Fibroblast of skin of abdomen (primary cell): ENCODE results near the gene PLA2G4D.
"Not testable (repeated sequence)": the region's sequence is repeated elsewhere in the genome, so short reads cannot be mapped to it uniquely, and the experiment has no call there.

Source experiments
- DNase-seq: peaks from one replicate; pipeline ENCODE4 v3.0.0-alpha.2; 2013

Gene PLA2G4D

DNA sequence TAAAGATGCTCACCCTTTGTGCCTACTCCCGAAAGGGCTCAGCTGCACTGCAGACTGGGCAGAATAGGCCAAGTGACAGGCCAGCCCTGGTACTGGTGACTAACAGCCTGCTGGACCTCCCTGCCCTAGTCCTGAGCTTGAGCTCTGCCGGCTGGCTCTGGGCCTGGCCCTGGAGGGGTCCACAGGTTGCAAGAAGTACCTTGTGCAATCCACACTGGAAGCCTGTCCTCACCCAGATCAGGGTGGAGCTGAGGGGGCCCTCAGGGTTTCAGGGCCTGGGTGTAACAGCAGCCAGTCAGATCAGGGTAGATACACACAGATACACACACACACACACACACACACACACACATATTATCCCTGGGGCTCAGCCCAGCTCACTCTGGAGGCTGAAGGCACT, 27.3 kb upstream of the PLA2G4D start:
- DNase-seq = no peak

DNA sequence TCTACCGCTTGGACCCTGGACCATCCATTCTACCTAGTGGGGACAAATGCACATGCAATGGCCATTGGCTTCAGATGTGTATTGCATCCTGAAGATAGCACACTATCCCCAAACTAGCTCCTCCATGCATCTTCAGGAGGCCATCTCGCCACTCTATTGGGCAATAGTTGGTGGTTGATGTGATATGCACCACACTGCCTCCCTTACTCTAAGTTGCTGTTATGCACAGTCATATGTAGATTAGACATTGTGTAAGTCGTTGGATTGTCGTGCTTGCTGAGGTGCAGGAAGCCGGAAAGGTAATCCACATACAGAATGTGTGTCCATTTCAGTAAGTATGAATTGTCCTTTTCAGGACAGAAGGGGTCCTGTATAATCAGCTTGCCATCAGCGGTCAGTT, 26.7 kb upstream of the PLA2G4D start:
- DNase-seq = no peak

DNA sequence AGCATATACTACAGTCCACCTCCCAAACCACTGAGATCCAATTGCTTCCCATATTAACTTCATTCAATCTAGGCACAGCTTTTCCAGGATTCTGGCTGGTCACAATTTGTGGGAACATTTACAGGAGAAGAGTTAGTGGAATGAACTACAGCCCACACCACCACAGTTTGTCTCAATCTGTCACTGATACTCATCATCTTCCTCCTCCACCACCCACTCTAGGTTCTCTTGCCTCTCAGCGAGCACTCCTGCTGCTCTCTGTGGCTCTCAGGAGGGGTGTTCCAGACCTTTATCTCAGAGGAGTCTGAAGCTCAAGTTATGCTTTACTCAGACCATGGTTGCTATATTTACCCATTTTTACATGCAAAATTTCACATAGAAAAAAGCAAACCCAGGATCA, 25.9 kb upstream of the PLA2G4D start:
- no peak for DNase-seq

DNA sequence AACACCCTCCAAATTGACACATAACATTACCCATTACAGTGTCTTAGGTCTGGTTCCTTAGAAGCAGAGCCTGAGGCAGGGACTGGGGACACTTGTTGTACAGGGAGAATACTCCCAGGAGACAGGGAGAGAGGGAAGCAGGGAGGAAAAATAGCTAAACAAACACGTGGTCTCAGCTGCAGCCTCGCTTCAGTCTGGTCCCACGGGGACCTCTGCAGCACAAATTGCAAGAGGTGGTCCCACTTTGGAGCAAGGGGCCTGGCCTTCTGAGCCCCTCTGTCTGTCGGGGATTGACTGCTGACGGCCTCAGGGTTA, 25.0 kb upstream of the PLA2G4D start:
- DNase-seq = no peak

DNA sequence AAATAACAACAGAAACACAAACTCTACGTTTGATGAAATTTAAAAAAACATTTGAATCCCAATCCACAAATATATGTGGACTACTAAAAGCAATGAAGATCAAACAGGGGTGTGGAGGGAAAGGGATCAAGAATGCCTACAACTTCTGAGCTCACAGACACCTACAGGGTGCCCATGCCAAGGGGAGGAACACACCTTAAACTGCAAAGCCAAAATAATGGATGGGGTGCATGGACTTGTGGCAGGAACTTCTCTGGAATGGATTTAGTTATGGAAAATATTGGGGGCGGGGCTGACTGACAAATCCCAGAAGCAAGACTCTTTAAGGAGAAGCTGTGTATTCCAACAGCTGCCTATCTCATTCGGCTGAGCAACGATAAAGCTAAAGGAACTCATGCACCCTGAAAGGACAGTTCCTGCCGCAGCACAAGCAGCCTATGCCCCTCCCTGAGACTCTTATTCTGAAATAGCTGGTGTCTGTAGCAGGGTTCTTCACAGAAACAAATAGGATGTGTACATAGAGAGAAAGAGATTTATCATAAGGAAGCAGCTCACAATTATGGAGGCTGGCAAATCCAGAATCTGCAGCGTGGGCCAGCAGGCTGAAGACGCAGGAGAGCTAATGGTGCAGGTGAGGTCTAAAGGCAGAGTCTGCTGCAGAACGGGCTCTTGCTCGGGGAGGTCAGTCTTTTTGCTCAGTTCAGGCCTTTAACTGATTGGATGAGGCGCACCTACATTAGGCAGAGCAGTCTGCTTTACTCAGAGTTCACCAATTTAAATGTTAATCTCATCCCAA, 24.5 kb upstream of the PLA2G4D start:
- DNase-seq = no peak

DNA sequence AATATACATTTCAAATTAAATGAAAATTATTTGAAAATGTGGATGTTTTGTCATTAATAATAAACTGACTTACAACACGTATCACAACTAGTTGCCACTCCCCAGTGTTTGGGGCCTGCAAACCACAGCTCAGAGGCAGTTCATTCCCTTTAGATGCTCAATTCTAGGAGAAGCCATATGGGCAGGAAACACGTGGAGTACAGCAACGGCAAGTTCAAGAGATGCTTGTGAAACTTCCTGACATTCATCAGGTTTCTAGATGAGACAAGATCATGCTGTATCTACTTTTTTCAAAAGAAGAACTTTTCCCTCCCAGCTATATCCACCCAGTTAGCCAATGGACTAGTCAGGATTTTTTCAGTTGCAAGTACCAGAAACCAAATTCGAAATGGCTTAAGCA, 17.6 kb upstream of the PLA2G4D start:
- no peak for DNase-seq

DNA sequence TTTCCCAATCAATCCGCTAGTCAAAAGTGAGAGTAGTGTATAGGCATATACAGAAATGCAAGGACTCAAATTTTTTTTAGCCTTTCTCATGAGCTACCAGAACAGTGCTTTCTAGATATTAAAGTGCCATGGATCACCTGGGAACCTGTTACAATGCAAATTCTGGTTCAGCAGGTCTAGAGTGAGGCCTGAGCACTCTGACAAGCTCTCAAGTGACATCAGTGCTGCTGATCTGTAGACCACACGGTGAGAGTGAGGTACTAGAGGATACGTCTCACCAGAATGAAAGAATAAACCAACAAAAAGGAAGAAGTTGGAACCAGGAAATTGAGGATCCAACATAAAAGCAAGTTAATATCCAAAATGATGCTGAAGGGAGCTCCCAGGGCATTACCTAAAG, 16.0 kb upstream of the PLA2G4D start:
- DNase-seq = no peak

DNA sequence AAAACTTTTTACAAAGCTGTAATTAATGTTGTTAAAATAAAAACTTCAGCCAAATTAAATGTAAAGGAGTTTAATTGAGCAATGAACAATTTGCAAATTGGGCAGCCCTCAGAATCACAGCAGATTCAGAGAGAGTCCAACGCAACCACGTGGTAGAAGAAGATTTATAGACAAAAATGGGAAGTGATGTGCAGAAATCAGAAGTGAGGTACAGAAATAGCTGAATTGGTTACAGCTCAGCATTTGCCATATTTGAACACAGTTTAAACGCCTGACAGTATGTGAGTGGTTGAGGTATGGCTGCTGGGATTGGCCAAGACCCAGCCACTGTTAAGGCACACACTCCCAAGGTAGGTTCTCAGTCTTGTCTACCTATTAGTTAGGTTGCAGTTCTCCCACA, 14.4 kb upstream of the PLA2G4D start:
- no peak for DNase-seq

DNA sequence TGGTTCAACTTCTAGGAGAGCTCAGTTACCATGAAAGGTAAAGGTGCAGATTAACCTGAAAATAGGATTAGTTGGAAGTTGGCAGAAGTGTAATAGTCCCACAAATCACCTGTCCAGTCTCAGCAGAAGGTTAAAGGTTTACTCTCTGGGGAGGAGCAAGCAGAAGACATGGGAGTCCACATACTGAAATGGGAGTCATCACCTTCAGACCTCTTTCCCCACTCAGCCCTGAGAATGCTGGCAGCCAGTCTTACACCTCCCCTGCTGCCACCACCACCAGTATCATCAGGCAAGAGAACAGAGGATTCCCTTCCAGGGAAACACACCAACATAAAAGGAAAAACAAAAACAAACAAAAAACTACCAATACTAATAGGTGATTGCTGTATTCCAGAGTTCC, 13.8 kb upstream of the PLA2G4D start:
- no peak for DNase-seq

DNA sequence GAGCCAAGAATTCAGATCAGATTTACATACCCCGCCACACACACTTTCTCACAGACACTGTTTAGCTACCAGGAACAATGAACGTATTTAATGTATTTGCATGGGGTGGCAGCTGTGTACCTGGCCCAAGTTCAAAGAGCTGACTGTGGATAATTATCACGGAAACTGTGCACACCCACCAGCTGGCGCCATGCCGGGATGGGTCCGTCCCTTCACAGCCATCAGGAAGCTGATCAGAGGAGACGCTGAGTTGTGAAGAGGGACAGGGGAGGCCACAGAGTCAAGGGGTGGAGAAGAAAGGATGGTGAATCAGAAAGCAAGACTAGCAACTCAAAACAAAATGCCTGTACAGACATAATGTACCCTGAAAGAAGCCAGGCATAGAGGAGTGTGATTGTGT, 13.1 kb upstream of the PLA2G4D start:
- DNase-seq = no peak

DNA sequence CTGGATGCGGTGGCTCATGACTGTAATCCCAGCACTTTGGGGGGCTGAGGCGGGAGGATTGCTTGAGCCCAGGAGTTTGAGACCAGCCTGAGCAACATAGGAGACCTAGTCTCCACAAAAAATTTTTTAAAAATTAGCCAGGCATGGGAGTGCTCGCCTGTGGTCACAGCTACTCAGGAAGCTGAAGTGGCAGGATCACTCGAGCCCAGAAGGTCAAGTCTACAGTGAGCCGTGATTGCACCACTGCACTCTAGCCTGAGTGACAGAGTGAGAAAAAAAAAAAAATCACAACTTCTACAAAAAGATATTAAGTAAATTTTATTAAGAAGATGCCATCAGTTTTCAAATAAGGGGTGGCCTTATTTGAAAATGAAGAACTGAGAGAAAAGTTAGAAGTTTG, 11.9 kb upstream of the PLA2G4D start:
- no peak for DNase-seq

DNA sequence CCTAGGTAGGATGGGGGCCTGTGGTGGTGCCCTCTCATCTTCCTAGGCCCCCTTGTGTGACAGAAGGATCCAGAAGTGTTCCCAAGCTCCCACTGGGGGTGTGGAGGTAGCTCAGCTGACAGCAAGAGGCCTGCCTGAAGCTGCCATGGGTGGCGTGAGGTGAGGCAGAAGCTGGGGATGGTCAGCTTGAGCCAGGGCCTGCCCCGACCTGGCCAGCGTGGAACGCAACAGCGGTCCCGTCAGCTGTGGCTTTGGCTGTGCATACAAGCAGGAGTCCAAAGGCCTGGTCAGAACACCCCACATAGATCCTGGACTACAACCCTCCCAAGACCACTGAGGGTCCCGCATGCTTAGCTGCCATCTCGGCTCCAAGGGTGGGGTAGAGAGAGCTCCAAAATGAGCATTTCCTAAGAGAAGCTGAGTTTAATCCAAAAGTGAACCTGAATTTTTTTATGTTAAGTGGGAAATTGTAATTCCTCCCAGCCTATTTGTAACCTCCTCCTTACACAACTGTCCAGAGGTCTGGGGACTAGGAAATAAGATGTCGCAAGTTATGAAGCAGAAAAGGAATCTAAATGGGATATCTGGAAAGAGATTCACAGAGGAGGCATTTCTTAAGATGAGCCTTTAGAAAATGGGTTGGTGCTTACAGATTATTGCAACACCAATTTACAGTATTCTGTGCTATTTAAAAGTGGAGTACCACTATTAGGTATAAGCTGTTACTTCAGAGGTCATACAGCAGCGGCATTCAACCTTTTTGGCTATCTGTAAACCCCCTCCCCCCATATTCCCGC, 9.9 kb upstream of the PLA2G4D start:
- DNase-seq = peak; percentile 35

DNA sequence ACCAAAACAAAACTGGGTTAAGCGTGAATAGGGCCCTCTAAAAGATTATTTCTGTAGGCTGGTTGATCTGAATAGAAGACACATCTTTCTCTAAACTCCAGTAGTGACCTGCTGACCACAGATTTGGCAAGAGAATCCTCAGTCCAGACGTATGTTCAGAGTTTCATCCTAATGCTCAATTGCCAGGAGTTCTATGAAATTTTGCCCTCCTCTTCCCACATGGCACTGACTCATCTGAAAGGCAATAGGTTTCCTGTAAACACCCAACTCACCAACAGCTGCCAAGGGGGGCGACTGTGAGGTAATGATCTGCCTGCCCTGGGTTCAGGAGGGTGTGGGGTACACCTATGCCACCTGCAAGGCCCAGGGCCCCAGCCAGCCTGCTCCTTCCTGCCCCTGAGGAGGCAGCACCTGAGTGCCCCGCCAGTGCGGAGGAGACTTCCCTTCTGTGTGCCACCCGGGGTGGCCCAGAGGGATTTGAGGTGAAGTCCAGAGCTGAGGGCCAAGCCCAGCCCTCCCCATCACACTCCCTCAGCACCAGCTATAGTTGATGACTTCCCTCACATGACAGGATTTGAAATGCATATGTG, 8.4 kb upstream of the PLA2G4D start:
- peak; percentile 25 for DNase-seq

DNA sequence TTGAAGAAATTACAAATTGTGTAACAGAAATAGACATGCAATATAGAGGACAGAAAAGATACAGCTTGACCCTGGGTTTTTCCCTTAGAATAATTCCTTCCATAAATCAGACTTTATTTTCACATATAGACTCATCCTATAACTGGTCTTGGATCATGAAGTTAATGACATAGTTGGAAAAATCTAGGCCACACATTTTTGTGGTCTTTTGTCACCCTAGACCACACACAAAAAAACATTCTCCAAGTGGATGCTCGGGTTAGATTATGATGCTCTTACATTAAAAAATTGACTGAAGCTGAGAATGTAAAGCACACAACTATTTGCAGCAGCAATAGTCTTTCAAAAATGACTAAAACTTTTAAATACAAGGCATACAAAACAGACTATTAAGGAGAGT, 7.5 kb upstream of the PLA2G4D start:
- DNase-seq = peak; percentile 74

DNA sequence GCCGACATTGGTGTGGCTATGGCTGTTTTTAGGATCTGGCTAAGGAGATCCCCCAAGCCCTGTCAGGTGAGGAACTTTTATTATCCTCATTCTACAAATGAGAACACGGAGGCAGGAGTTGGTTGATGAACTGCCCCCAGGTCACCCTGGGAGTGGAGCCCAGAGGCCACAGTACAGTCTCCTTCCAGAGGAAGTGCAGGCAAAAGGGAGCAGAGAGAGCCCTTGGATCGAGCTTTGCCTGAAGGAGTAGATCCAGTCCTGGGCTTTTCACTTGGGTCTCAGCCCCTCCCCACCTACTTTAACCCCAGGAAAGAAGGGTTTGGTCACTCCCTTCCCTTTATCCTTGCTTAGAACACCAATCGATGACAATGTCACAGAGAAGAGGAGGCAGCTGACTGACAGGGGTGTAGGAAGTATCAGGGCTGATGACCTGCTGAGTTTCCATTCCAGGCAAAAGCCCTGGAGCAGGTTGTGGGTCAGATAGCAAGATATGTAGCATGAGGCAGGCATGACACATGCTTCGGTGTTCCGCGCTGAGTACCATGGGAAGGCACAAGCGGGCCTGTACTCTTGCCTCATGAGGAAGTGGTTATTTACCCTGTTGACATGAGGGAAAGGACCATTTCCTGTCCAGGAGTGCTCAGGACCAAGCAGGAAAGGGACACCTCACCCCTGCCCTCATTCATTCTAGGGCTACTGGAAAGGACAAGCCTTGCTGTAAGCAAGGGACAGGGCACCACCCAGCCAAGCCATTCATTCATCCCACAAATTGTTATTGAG, 5.8 kb upstream of the PLA2G4D start:
- DNase-seq = no peak

DNA sequence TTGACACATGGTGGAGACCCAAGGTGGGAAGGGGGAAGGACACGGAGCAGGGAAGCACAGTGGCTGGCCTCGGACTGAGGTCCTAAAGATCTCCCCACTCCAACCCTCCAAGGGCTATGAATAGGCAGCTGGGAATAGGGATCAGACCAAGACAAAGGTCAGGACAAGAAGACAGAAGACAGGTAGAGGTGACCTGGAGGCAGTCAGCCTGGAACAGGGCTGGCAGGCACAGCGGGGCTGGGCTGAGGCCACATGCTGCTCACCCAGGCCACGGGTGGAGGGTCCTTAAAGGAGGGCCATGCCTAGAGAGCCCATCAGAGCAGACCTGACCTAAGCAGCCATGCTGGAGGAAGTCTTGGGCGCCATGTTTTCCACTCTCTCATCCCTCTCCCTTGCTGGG, 2.7 kb upstream of the PLA2G4D start:
- no peak for DNase-seq

DNA sequence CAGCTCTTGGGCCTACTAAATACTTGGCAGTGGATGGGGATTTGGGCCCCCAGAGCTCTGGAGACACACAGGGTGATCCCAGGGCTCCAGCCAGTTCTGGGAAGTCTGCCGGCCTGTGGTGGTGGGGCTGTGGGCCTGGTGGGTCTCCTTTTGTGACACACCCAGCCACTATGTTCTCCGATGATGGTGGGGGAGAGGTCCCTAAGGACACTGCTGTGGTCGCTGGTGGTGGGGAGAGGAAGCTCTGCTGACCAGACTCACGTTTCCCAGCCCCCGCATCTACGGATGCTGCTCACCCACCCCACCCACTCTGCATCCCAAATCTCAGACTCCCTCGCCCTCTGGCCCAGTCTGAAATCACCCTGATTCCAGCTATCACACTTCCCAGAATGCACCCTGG, 396 bp downstream of the PLA2G4D start:
- DNase-seq = no peak

DNA sequence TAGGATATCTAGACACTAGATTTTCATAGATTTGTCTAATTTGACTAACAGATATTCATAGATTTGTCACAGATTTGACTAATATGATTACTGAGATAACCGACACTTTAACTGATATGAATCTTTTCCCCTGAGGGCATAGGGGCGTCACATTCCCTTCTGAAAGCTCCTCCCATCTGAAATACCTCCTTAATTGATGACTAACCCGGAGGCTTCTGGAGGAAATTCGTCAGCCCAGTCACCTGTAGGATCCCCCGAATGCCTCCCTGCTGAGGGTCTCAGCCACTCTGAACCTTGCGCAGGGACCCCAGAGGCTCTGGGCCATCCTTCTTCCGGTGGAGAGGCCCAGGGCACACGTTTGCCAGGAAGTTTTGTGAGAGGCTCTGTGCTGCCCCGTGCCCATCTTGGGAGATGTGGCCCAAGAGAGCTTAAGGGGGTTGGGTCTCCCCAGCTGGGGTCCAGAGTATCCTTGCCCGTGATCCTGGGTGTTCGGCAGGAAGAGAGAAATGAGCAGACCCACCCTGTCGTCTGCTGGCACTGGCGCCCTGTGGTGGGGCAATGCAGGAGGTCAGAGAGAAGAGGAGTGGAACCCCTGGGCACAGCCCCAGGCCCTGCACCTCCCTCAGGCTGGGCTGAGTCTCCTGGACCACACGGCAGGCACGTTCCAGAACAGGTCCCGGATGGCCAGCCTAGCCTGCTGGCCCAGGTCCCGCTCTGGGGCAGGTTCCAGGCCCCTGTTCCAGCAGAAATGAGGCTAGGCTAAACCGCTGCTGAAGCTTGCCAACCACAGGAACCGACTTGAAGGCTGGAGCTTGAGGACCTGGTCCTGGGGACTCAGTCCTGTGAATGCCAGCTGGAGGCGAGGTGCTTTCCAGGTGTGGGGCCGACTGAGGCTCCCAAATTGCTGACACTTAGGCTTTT, 1.7 kb downstream of the PLA2G4D start:
- no peak for DNase-seq

DNA sequence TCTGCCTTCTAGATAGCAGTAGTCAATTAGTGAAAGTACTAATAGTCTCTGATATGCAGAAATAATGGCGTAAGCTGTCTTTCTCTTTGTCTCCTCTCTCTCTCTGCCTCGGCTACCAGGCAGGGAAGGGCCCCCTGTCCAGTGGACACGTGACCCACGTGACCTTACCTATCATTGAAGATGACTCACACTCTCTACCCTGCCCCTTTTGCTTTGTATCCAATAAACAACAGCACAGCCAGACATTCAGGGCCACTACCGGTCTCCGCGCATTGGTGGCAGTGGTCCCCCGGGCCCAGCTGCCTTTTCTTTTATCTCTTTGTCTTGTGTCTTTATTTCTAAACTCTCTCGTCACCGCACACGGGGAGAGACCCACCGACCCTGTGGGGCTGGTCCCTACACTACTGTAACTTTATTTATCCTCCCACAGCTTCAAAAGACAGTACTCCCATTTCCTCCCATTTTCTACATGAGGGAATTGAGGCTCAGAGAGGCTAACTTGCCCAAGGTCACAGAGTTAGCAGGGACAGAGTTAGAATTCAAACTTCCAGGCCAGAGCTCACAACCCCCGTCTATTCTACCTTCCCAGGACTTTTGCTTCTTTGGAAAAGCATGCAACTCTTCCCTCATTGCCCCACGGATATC, 2.5 kb downstream of the PLA2G4D start:
- not testable (repeated sequence) for DNase-seq

DNA sequence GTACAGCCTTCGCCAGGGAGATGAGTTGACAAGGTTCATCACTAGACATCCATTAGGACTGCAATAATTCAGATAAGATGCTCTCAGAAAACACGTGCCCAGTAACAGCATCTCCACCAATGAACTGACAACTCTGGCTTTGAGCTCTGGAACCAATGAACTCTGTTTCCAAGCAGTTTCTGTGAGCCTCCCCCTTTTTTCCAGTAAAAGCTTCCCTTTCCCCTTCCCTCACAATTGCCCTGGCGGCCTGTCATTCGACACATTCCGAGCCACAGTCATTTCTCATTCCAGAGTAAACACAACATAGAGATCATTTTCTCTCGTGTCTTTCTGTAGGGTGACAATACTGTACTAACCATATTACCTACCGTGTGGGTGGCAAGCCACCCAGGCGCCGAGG, 3.6 kb downstream of the PLA2G4D start:
- DNase-seq = no peak

DNA sequence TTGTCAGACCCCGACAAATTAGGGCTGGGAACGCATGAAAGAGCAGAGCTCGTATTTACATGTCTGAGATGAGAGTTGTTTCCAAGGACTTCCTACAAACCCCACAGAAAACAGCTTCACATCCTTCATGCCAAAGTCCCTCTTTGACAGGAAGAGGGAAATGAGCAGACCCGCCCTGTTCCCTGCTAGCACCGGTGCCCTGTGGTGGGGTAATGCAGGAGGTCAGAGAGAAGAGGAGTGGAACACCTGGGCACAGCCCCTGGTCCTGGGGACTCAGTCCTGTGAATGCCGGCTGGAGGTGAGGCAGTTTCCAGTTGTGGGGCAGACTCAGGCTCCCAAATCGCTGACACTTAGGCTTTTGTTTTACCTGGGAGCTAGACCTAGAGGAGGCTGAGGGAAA, 4.0 kb downstream of the PLA2G4D start:
- DNase-seq = no peak

DNA sequence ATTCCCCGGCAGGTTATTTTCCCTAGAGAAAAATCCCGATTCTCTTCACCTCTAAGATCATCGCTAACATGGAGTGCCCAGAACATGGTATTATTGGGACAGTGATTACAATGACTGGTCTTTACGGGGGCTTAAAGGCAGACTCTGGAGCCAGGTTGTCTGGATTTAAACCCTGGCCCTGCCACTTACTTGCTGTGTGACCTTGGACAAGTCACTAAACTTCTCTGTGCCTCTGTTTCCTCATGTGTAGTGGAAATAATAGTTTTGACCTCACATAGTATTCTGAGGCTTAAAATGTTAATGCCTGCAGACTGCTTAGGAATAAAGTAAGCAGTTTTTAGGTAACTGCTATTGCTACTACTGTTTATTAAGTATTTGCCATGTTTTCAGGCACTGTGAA, 4.4 kb downstream of the PLA2G4D start:
- DNase-seq = no peak
